ENCODE data around the gene ADAMTS14.

DNA sequence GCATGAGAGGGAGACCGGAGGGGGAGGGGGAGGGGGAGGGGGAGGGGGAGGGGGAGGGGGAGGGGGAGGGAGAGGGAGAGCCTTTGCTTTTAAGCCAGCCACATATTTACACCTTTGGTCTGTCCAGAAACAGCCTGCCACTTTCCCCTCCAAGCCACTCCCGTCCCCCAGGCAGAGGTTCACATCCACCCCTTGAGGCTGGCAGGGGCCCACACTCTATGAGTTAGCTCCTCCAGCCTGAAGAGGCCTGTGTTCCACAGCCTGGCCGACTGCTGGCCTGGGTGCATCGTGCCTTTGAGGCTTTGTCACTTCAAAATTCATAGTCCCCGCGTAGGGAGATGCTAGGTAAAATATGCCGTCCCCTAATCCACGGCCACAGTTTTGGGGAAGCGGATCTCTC, 16.5 kb downstream of the ADAMTS14 start:
- TF ChIP-seq, protein P1, sequence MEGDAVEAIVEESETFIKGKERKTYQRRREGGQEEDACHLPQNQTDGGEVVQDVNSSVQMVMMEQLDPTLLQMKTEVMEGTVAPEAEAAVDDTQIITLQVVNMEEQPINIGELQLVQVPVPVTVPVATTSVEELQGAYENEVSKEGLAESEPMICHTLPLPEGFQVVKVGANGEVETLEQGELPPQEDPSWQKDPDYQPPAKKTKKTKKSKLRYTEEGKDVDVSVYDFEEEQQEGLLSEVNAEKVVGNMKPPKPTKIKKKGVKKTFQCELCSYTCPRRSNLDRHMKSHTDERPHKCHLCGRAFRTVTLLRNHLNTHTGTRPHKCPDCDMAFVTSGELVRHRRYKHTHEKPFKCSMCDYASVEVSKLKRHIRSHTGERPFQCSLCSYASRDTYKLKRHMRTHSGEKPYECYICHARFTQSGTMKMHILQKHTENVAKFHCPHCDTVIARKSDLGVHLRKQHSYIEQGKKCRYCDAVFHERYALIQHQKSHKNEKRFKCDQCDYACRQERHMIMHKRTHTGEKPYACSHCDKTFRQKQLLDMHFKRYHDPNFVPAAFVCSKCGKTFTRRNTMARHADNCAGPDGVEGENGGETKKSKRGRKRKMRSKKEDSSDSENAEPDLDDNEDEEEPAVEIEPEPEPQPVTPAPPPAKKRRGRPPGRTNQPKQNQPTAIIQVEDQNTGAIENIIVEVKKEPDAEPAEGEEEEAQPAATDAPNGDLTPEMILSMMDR (IDR thresholded peaks at IDR 0.05; ENCODE audit: low read depth, low read length, poor library complexity, severe bottlenecking): no peak
- no peak for TF ChIP-seq EZH2phosphoT487 (IDR thresholded peaks at IDR 0.05; ENCODE audit: borderline replicate concordance, low read length)

Data from DOHH2 (cell line).